GM13977 (cell line): Measurements from ENCODE around the gene RGS12.

Source experiments
- DNase-seq: peaks from one replicate; pipeline ENCODE4 v3.0.0; 2012; ENCODE audit warnings: low spot score
- CTCF ChIP-seq: IDR thresholded peaks from 2 replicates; pipeline ENCODE4 v1.5.1; 2012; ENCODE audit warnings: mild to moderate bottlenecking, control low read depth; ENCODE audit not compliant: insufficient read depth; ENCODE audit errors: extremely low read depth, missing control alignments
- in situ Hi-C: fragments of 300-500 bp; cut with MboI; formaldehyde crosslinking; loops from one replicate; pipeline ENCODE4 v1.12.0; 2022; ENCODE audit warnings: low sequenced_read_pairs, low pct_unique_long_range_greater_than_20kb, mixed read lengths, inconsistent platforms; ENCODE audit not compliant: unreplicated experiment

The RGS12 gene

GRCh38 chr4:3287972-3288570, 4.8 kb upstream of the RGS12 start:
- in situ Hi-C loops: no loop called here
- DNase-seq: no peak
- no peak for TF ChIP-seq CTCF

GRCh38 chr4:3288571-3289094, 4.2 kb upstream of the RGS12 start:
- in situ Hi-C loops: no loop called here
- DNase-seq: no peak
- TF ChIP-seq CTCF: no peak

- no peak for TF ChIP-seq CTCF
- no peak for DNase-seq
- in situ Hi-C loops: no loop called here
Measured at GRCh38 chr4:3290476-3290875, 2.3 kb upstream of the RGS12 start.

- no peak for TF ChIP-seq CTCF
- DNase-seq: no peak
- in situ Hi-C loops: no loop called here
Measured at GRCh38 chr4:3290889-3291321, 1.9 kb upstream of the RGS12 start.

- no peak for TF ChIP-seq CTCF
- in situ Hi-C loops: no loop called here
- no peak for DNase-seq
Measured at GRCh38 chr4:3291411-3291968, 1.3 kb upstream of the RGS12 start.

- no peak for TF ChIP-seq CTCF
- in situ Hi-C loops: no loop called here
- peak; percentile 60 for DNase-seq
Measured at GRCh38 chr4:3291969-3292570, 751 bp upstream of the RGS12 start.
